ENCODE measurements around the gene ZNF672. TPM values are rescaled to one million over a fixed set of nuclear protein-coding genes. Genes with fewer than 3 reads are reported as not detected.

Gene ZNF672
- total and polyA plus RNA-seq, 2 of the 13 experiments (the other 11 are each of a cell fraction or from before 2014, with no cell fraction given) = 17.2 to 22.9 TPM

DNA sequence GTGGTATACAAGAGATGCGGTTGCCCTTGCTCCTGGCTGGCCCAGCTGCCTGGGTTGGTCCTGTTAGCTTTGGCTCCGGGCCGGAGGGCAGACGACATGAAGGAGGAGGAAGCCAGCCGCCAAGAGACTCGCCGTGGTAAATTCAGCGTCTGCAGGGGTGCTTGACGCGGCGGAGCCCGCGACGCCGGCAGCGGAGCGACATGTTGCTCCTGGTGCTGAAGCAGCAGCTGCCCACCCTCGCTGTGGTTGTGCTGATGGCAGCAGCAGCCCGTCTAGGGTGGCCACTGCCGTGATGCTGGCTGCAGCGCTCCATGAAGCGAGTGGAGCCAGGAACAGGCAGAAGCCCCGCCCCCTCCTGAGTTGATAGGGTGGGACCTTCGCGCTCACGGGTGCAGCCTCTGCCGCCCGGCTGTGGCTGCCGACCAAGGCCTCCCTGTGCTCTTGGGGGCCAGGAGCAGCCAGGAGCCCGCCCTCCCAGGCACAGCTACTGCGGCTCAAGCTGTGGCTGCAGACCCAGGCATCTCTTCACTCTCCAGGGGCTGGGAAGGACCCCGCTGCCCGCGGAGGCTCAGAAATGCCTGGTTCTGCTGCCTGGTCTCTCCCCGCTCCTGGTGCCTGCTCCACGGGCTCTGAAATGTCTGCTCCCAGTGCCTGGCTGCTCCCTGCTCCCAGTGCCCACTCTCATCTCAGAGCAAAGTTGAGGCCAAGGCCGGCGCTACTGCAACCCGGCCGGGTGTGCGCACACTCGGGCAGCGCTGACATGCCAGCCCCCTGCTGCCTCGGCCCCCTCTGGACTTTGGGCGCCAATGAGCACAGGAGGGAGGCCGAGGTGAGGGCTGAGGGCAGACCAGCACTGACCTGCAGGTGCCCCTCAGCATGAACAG is 25.2 kb downstream of the ZNF672 start (continued):
- TF ChIP-seq MTERF4 (CRISPR knock-in tag; IDR thresholded peaks at IDR 0.05) (peak; percentile 84; the same call in 1 of the 2 replicates), MTF1 (CRISPR knock-in tag; IDR thresholded peaks at IDR 0.05) (0 out of 2 replicates have a peak, but pooled peaks have one; percentile 53), XBP1 (CRISPR knock-in tag; IDR thresholded peaks at IDR 0.05) (no peak), POLR2G (IDR thresholded peaks at IDR 0.05; ENCODE audit: low read depth, low read length) (peak; percentile 87), HOXA3 (CRISPR knock-in tag; IDR thresholded peaks at IDR 0.05) (no peak; the same call in 1 of the 2 replicates), ATF5 (CRISPR knock-in tag; IDR thresholded peaks at IDR 0.05; ENCODE audit: low read depth) (no peak), SUZ12 (IDR thresholded peaks at IDR 0.05; ENCODE audit: low read depth, low read length) (no peak), MTF2 (CRISPR knock-in tag; IDR thresholded peaks at IDR 0.05; ENCODE audit: borderline replicate concordance) (peak; percentile 89), ZNF160 (CRISPR knock-in tag; IDR thresholded peaks at IDR 0.05) (peak; percentile 67), ZNF687 (CRISPR knock-in tag; IDR thresholded peaks at IDR 0.05) (peak; percentile 93), ZNF501 (CRISPR knock-in tag; IDR thresholded peaks at IDR 0.05) (peak; percentile 71), KLF12 (CRISPR knock-in tag; IDR thresholded peaks at IDR 0.05; ENCODE audit: borderline replicate concordance) (no peak), RBFOX2 (IDR thresholded peaks at IDR 0.05; ENCODE audit: low read depth, low read length) (peak; percentile 88), MAZ (IDR thresholded peaks at IDR 0.05; ENCODE audit: borderline replicate concordance, low read depth, low read length) (no peak; the same call in 1 of the 2 replicates), MAZ (CRISPR knock-in tag; IDR thresholded peaks at IDR 0.05; ENCODE audit: low read depth) (peak; percentile 92), ZIK1 (CRISPR knock-in tag; IDR thresholded peaks at IDR 0.05; ENCODE audit: borderline replicate concordance, low read depth) (no peak), ZNF451 (CRISPR knock-in tag; IDR thresholded peaks at IDR 0.05) (peak; percentile 11; the same call in 1 of the 2 replicates), CBFB (CRISPR knock-in tag; IDR thresholded peaks at IDR 0.05) (peak; percentile 30; the same call in 1 of the 2 replicates), ZFYVE20 (CRISPR knock-in tag; IDR thresholded peaks at IDR 0.05; ENCODE audit: borderline replicate concordance, low read depth) (no peak), SOX6 (IDR thresholded peaks at IDR 0.05) (no peak), SOX6 (CRISPR knock-in tag; IDR thresholded peaks at IDR 0.05) (peak; percentile 51)
- TF ChIP-seq, protein P1, sequence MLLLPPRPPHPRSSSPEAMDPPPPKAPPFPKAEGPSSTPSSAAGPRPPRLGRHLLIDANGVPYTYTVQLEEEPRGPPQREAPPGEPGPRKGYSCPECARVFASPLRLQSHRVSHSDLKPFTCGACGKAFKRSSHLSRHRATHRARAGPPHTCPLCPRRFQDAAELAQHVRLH (CRISPR knock-in tag; IDR thresholded peaks at IDR 0.05; ENCODE audit: borderline replicate concordance, low read depth) = peak; percentile 33; the same call in 1 of the 2 replicates
- TF ChIP-seq, protein P2, sequence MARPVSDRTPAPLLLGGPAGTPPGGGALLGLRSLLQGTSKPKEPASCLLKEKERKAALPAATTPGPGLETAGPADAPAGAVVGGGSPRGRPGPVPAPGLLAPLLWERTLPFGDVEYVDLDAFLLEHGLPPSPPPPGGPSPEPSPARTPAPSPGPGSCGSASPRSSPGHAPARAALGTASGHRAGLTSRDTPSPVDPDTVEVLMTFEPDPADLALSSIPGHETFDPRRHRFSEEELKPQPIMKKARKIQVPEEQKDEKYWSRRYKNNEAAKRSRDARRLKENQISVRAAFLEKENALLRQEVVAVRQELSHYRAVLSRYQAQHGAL (CRISPR knock-in tag; IDR thresholded peaks at IDR 0.05; ENCODE audit: not compliant biosample characterization) = no peak

Data from HepG2 (cell line).